IMR-90 (cell line): ENCODE measurements around the gene TNNC1. TPM values are rescaled to one million over a fixed set of nuclear protein-coding genes. Genes with fewer than 3 reads are reported as not detected.
A peak's percentile ranks its signal among the peaks of the same experiment; 100 is the strongest.

ENCODE experiments used
- ATAC-seq: fragments of 200-7000 bp; cut with Tn5 transposase; 2 replicates; pipeline ENCODE4 v1.9.1; 2020; ENCODE audit warnings: low read depth, mild to moderate bottlenecking, moderate library complexity
- BruUV-seq: library from RNA; stranded (reverse); fragments of 400-500 nt; replicated peaks from 2 replicates; lab custom pipeline; 2021; lab: Mats Ljungman, UMichigan
- CTCF ChIA-PET: fragments of 300-600 bp; formaldehyde crosslinking; extraction: SDS; loops from one replicate; lab custom pipeline; 2021; ENCODE audit warnings: antibody characterized with exemption; lab: Yijun Ruan, JAX
- POLR2A ChIA-PET: fragments of 300-600 bp; sonication (Branson Sonifier 250); formaldehyde crosslinking; loops from one replicate; lab custom pipeline; 2022; ENCODE audit warnings: antibody characterized with exemption; ENCODE audit not compliant: unreplicated experiment; lab: Charles Lee
- DNase-seq: peaks from one replicate; pipeline ENCODE4 v3.0.0; 2013
- H2AFZ ChIP-seq: replicated peaks from 2 replicates; pipeline ENCODE3; 2013; ENCODE audit warnings: low read length, mild to moderate bottlenecking; ENCODE audit not compliant: poor library complexity
- H2AK5ac ChIP-seq: 2 replicates; pipeline ENCODE4 v1.6.1; 2013; ENCODE audit warnings: low read depth, low read length, inconsistent platforms
- H2AK9ac ChIP-seq: replicated peaks from 2 replicates; pipeline ENCODE3; 2013; ENCODE audit warnings: mild to moderate bottlenecking, low read depth, low read length, moderate library complexity; ENCODE audit not compliant: poor library complexity
- H2BK120ac ChIP-seq: 2 replicates; pipeline ENCODE4 v1.6.1; 2013; ENCODE audit warnings: low read depth, low read length, inconsistent platforms
- H2BK15ac ChIP-seq: 3 replicates; pipeline ENCODE4 v1.6.1; 2013; ENCODE audit warnings: low read depth, low read length, inconsistent platforms
- H2BK20ac ChIP-seq: 2 replicates; pipeline ENCODE4 v1.6.1; 2013; ENCODE audit warnings: low read depth, mild to moderate bottlenecking, inconsistent platforms, low read length, moderate library complexity
- H2BK5ac ChIP-seq: 2 replicates; pipeline ENCODE4 v1.6.1; 2013; ENCODE audit warnings: mild to moderate bottlenecking, low read depth, low read length, inconsistent platforms; ENCODE audit not compliant: poor library complexity, severe bottlenecking
- H3K14ac ChIP-seq: replicated peaks from 2 replicates; pipeline ENCODE4 v1.6.1; 2013; ENCODE audit warnings: low read depth, low read length, inconsistent platforms
- H3K18ac ChIP-seq: 2 replicates; pipeline ENCODE4 v1.6.1; 2013; ENCODE audit warnings: low read depth, low read length, control low read depth
- H3K23ac ChIP-seq: 2 replicates; pipeline ENCODE4 v1.6.1; 2013; ENCODE audit warnings: low read depth, low read length, inconsistent platforms
- H3K27ac ChIP-seq: 2 replicates; pipeline ENCODE4 v1.5.1; 2013; ENCODE audit warnings: mild to moderate bottlenecking, control low read depth, low read length; ENCODE audit not compliant: insufficient read depth
- H3K27me3 ChIP-seq: 2 replicates; pipeline ENCODE4 v1.6.1; 2013; ENCODE audit warnings: low read length; ENCODE audit not compliant: control insufficient read depth, insufficient read depth
- H3K36me3 ChIP-seq: 2 replicates; pipeline ENCODE4 v1.6.1; 2013; ENCODE audit warnings: low read length, mixed read lengths; ENCODE audit not compliant: control insufficient read depth, insufficient read depth
- H3K4ac ChIP-seq: 2 replicates; pipeline ENCODE4 v1.6.1; 2013; ENCODE audit warnings: low read depth, low read length, inconsistent platforms
- H3K4me1 ChIP-seq: 2 replicates; pipeline ENCODE4 v1.6.1; 2013; ENCODE audit warnings: low read length, mixed read lengths; ENCODE audit not compliant: control insufficient read depth, insufficient read depth
- H3K4me2 ChIP-seq: 2 replicates; pipeline ENCODE4 v1.6.1; 2013; ENCODE audit warnings: low read depth, mild to moderate bottlenecking, control low read depth, low read length, moderate library complexity
- H3K4me3 ChIP-seq: 2 replicates; pipeline ENCODE4 v1.5.1; 2013; ENCODE audit warnings: low read depth, mild to moderate bottlenecking, control low read depth, low read length, moderate library complexity; ENCODE audit not compliant: insufficient read depth
- H3K56ac ChIP-seq: 2 replicates; pipeline ENCODE4 v1.6.1; 2013; ENCODE audit warnings: low read length, inconsistent platforms; ENCODE audit not compliant: insufficient read depth; ENCODE audit errors: extremely low read depth
- H3K79me1 ChIP-seq, 2 experiments: 2 replicates each; pipeline ENCODE4 v1.6.1; 2013; ENCODE audit warnings: low read length in 2 of 2, inconsistent platforms in 1 of 2, low read depth in 1 of 2
- H3K9ac ChIP-seq: 2 replicates; pipeline ENCODE4 v1.6.1; 2013; ENCODE audit warnings: low read depth, low read length, control low read depth
- H3K9me1 ChIP-seq: 2 replicates; pipeline ENCODE4 v1.6.1; 2013; ENCODE audit warnings: low read length, inconsistent platforms; ENCODE audit not compliant: insufficient read depth
- H3K9me3 ChIP-seq: 2 replicates; pipeline ENCODE4 v1.6.1; 2013; ENCODE audit warnings: low read length; ENCODE audit not compliant: control insufficient read depth, insufficient read depth
- H4K20me1 ChIP-seq: 2 replicates; pipeline ENCODE4 v1.6.1; 2013; ENCODE audit warnings: low read length, inconsistent platforms; ENCODE audit not compliant: insufficient read depth
- H4K5ac ChIP-seq: 2 replicates; pipeline ENCODE4 v1.6.1; 2013; ENCODE audit warnings: mild to moderate bottlenecking, low read depth, low read length, control low read depth
- H4K8ac ChIP-seq, 2 experiments: 2 replicates each; pipeline ENCODE4 v1.6.1; 2013; ENCODE audit warnings: low read depth in 2 of 2, low read length in 2 of 2, control low read depth in 1 of 2, inconsistent platforms in 1 of 2
- H4K91ac ChIP-seq: 2 replicates; pipeline ENCODE4 v1.6.1; 2013; ENCODE audit warnings: low read depth, low read length, inconsistent platforms; ENCODE audit not compliant: insufficient read depth
- RAD21 ChIP-seq: IDR thresholded peaks from 2 replicates; pipeline ENCODE4 v1.6.1; 2012; ENCODE audit warnings: low read length, improper control_type of control experiment
- WGBS, 2 experiments: methylation state at CpG; one replicate each; pipeline versions ENCODE4 v1.1.5 to v1.1.7; 2013; ENCODE audit warnings: missing lambda C conversion rate in 2 of 2; ENCODE audit not compliant: insufficient read length in 1 of 2; ENCODE audit errors: extremely low coverage in 2 of 2; 5-methylcytosine and 5-hydroxymethylcytosine counted together
- dilution Hi-C: fragments of 300-500 bp; cut with HindIII; formaldehyde crosslinking; loops from one replicate; pipeline ENCODE4 v1.14.3; 2018; ENCODE audit warnings: low sequenced_read_pairs; ENCODE audit not compliant: unreplicated experiment
- in situ Hi-C: fragments of 300-500 bp; cut with MboI; formaldehyde crosslinking; loops from 3 replicates; pipeline ENCODE4 v1.14.3; 2019; ENCODE audit warnings: low sequenced_read_pairs, inconsistent platforms, mixed read lengths
- intact Hi-C: fragments of 100-400 bp; cut with micrococcal nuclease; formaldehyde crosslinking; loops from 2 replicates; pipeline ENCODE4 v1.10.0; 2022
- polyA plus RNA-seq, 3 experiments: library from polyadenylated mRNA; depleted of rRNA; stranded (reverse); fragments of >200 nt; gene quantifications; 2 replicates each; pipeline ENCODE4 v1.2.3, GENCODE V29; 2012; ENCODE audit warnings: low replicate concordance in 1 of 3
- total RNA-seq: library from RNA; depleted of rRNA; stranded (reverse); fragments of >200 nt; gene quantifications from 2 replicates; pipeline ENCODE4 v1.2.3, GENCODE V29; 2012

Gene TNNC1
- total and polyA plus RNA-seq, 2 of the 4 experiments (the other 2 are of a cell fraction) = 1.3 to 4.6 TPM

DNA sequence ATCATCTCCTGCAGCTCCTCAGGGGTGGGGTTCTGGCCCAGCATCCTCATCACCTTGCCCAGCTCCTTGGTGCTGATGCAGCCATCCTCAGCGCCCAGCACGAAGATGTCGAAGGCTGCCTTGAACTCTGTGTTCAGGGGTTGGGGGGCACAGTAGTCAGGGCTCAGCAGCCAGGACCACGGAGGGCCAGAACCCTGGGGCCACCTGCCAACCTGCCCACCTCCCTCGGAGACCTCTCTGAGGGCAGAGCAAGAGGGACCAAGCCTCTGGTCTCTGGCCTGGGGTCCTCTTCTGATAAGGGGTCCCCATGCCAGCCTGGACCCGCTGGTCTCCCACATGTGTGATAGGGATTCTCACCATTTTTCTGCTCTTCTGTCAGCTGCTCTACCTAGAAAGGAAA lies 1.7 kb downstream of the TNNC1 start:
- in situ Hi-C loops = no loop called here
- POLR2A ChIA-PET = no interaction called here
- no peak overlapping the region for H3K27ac ChIP-seq

More for the DNA sequence above, 1.7 kb downstream of the TNNC1 start:
- Histone ChIP-seq H3K27me3 (no peaks in the 10 kb centered on the region), H2AK5ac (no peak overlapping the region), H2BK5ac (no peak overlapping the region), H3K9me1 (peaks cover 14% of the 10 kb centered on the region), H4K5ac (no peak overlapping the region), H3K14ac (no peak overlapping the region), H3K18ac (no peak overlapping the region), H3K36me3 (peaks cover 1% of the 10 kb centered on the region; the same call in 1 of the 2 replicates), H3K79me1 (peaks cover 12 to 19% of the 10 kb centered on the region in 2 experiments), H2BK120ac (no peak overlapping the region), H4K8ac (no peak overlapping the region), H4K91ac (no peak overlapping the region), H3K56ac (no peak overlapping the region), H4K20me1 (peaks cover 8% of the 10 kb centered on the region), H3K9me3 (no peaks in the 10 kb centered on the region), H3K4ac (no peak overlapping the region), H2BK20ac (no peak overlapping the region), H3K23ac (no peak overlapping the region), H3K4me3 (no peak overlapping the region), H3K4me1 (peaks cover 11% of the 10 kb centered on the region), H2AFZ (peak overlapping the region; percentile 45), H3K4me2 (no peak overlapping the region), H3K9ac (no peak overlapping the region), H2AK9ac (no peak overlapping the region), H2BK15ac (no peak overlapping the region)
- DNase-seq (no peak), ATAC-seq (no peak)
- dilution Hi-C loops (no loop called here), intact Hi-C loops (no loop called here)
- CTCF ChIA-PET = no interaction called here
- no TSS peak for BruUV-seq
- TF ChIP-seq RAD21 = no peak
- no CpG with 5 or more reads among the region's 6 CpGs for WGBS, 2 experiments
